Upper lobe of right lung (tissue), 1 donor: ENCODE results near the gene ILF3. TPM values are rescaled to one million over a fixed set of nuclear protein-coding genes. Genes with fewer than 3 reads are reported as not detected.
A peak's percentile ranks its signal among the peaks of the same experiment; 100 is the strongest.

ENCODE experiments used
- ATAC-seq: fragments of 200-7000 bp; cut with Tn5 transposase; one replicate; pipeline ENCODE4 v1.9.1; 2020; ENCODE audit warnings: mild to moderate bottlenecking, moderate library complexity
- DNase-seq: peaks from one replicate; pipeline ENCODE4 v3.0.0-alpha.2; 2020
- H3K27ac ChIP-seq: fragments of 200-600 bp; one replicate; pipeline ENCODE4 v1.8.0; 2022
- H3K27me3 ChIP-seq: fragments of 200-600 bp; one replicate; pipeline ENCODE4 v1.8.0; 2022; ENCODE audit warnings: mild to moderate bottlenecking
- H3K36me3 ChIP-seq: fragments of 200-600 bp; one replicate; pipeline ENCODE4 v1.8.0; 2022
- H3K4me1 ChIP-seq: fragments of 200-600 bp; one replicate; pipeline ENCODE4 v1.8.0; 2022
- H3K4me3 ChIP-seq: fragments of 200-600 bp; one replicate; pipeline ENCODE4 v1.8.0; 2022; ENCODE audit warnings: mild to moderate bottlenecking
- H3K9me3 ChIP-seq: fragments of 200-600 bp; one replicate; pipeline ENCODE4 v1.8.0; 2022
- intact Hi-C: fragments of 100-400 bp; cut with DNase I; formaldehyde crosslinking; loops from one replicate; pipeline ENCODE4 v1.11.0; 2022
- total RNA-seq: library from RNA; stranded (reverse); fragmentation: NEBNext Ultra II Directional; extraction: Animal tissue kit (Norgen Biotek cat#: 25700); gene quantifications from one replicate; pipeline ENCODE4 v1.2.1, GENCODE V29; 2021
- TF ChIP-seq, protein P1 (sequence below): fragments of 200-600 bp; IDR thresholded peaks from one replicate; pipeline ENCODE4 v1.8.0; 2022; ENCODE audit warnings: antibody characterized with exemption
- donor health status: DM: no; HTN: yes; CAD: no; lungs with severe emphysema.

Gene ILF3
- total RNA-seq, 1 donor from 2014 or later: 182 TPM

DNA sequence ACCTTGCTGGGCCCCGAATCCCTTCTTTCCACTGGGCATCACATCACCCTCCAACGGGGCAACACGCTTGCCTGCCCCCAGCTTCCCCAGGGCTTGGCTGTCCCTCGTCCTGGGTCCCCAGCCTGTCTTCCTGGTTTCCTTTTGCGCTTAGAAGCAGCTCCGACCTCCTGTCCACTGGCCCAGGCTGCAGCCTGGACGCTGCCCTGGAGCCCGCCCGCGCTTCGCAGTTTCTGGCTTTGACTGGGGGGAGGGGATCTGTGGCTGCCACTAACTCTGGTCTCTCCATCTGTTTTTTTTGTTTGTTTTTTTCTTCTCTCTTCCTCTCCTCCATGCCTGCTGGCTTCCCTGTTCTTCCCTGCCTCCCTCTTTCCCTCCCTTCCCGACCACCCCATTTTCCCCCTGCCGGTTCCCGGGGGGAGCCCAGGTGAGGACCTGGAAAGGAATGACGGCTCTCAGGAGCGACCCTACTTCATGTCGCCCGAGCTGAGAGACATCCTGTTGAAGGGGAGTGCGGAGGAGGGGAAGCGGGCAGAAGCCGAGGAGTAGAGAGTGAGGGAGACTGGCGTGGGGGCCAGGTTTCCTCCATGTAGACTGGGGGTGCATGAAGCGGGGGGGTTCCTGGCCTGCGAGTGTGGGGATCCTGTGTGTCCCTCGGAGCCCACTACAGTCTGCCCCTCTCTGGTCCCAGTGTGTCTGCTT, 11.5 kb upstream of the ILF3 start:
- no peaks in the 10 kb centered on the region for H3K27me3 ChIP-seq
- DNase-seq: no peak
- no peak overlapping the region for H3K4me3 ChIP-seq
- TF ChIP-seq, protein P1, sequence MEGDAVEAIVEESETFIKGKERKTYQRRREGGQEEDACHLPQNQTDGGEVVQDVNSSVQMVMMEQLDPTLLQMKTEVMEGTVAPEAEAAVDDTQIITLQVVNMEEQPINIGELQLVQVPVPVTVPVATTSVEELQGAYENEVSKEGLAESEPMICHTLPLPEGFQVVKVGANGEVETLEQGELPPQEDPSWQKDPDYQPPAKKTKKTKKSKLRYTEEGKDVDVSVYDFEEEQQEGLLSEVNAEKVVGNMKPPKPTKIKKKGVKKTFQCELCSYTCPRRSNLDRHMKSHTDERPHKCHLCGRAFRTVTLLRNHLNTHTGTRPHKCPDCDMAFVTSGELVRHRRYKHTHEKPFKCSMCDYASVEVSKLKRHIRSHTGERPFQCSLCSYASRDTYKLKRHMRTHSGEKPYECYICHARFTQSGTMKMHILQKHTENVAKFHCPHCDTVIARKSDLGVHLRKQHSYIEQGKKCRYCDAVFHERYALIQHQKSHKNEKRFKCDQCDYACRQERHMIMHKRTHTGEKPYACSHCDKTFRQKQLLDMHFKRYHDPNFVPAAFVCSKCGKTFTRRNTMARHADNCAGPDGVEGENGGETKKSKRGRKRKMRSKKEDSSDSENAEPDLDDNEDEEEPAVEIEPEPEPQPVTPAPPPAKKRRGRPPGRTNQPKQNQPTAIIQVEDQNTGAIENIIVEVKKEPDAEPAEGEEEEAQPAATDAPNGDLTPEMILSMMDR: no peak
- peaks cover 65% of the 10 kb centered on the region for H3K36me3 ChIP-seq
- intact Hi-C loops: no loop called here
- H3K27ac ChIP-seq: no peak overlapping the region
- H3K9me3 ChIP-seq: no peaks in the 10 kb centered on the region
- ATAC-seq: no peak
- H3K4me1 ChIP-seq: peaks cover 26% of the 10 kb centered on the region

GRCh38 chr19:10643172-10643967, 10.8 kb upstream of the ILF3 start:
- TF ChIP-seq, protein P1: no peak
- Histone ChIP-seq H3K27me3 (no peaks in the 10 kb centered on the region), H3K27ac (no peak overlapping the region), H3K9me3 (no peaks in the 10 kb centered on the region), H3K36me3 (peaks cover 58% of the 10 kb centered on the region), H3K4me1 (peaks cover 26% of the 10 kb centered on the region), H3K4me3 (no peak overlapping the region)
- DNase-seq (no peak), ATAC-seq (no peak)
- intact Hi-C loops: no loop called here

DNA sequence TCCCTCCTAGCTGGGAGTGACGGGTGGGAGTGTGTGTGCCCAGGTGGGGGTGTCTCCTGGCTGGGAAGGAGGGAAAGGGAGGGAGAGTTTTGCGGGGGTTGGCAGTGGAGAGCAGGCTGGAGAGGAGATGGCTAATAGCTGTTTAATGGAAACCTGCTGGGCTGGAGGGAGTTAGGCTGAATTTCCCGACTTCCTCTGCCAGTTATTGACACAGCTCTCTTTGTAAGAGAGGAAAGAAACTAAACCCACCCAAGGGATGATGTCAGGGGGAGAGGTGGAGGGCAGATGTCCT, 10.2 kb upstream of the ILF3 start:
- no peak overlapping the region for H3K4me3 ChIP-seq
- H3K36me3 ChIP-seq: peaks cover 52% of the 10 kb centered on the region
- peak overlapping the region; percentile 47 for H3K27ac ChIP-seq
- H3K27me3 ChIP-seq: no peaks in the 10 kb centered on the region
- intact Hi-C loops: loop anchor here (2.0 kb wide), 1 partner anchor 61 kb away; no protein-coding TSS in a partner anchor
- no peaks in the 10 kb centered on the region for H3K9me3 ChIP-seq
- peaks cover 26% of the 10 kb centered on the region for H3K4me1 ChIP-seq
- no peak for DNase-seq
- ATAC-seq: no peak
- TF ChIP-seq, protein P1: no peak

- no peak overlapping the region for H3K4me3 ChIP-seq
- TF ChIP-seq, protein P1: peak; percentile 84
- H3K9me3 ChIP-seq: no peaks in the 10 kb centered on the region
- H3K36me3 ChIP-seq: peaks cover 47% of the 10 kb centered on the region
- H3K4me1 ChIP-seq: peaks cover 21% of the 10 kb centered on the region
- H3K27ac ChIP-seq: peak overlapping the region; percentile 47
- DNase-seq (peak; percentile 93), ATAC-seq (peak; percentile 91)
- no peaks in the 10 kb centered on the region for H3K27me3 ChIP-seq
- intact Hi-C loops: loop anchor here (2.0 kb wide), 1 partner anchor 62 kb away; no protein-coding TSS in a partner anchor
Observed at GRCh38 chr19:10644260-10645007, 9.7 kb upstream of the ILF3 start.

DNA sequence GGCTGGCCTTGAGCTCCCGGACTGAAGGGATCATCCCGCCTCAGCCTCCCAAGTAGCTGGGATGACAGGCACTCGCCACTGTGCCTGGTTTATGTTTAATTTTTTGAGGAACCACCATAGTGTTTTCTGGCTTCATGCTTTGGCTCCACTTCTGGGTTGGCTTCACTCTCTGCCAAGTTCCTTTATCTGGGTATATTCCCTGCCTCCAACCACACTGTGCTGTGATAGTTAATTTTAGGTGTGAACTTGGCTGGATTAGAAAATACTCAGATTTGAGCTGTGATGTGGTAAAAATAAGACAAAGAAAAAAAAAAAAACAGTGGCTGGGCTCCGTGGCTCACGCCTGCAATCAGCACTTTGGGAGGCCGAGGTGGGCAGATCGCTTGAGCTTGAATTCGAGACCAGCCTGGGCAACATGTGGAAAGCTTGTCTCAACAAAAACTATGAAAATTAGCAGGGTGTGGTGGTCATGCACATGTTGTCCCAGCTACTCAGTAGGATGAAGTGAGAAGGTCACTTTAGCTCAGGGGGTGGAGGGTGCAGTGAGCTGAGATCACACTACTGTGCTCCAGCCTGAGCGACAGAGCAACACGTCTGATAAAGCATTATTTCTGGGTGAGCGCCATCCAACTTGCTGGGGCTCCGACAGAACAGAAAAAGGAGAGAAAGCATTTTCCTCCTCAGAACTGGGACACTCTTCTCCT, 7.5 kb upstream of the ILF3 start:
- intact Hi-C loops: no loop called here
- no peak overlapping the region for H3K4me3 ChIP-seq

More for the DNA sequence above, 7.5 kb upstream of the ILF3 start:
- H3K36me3 ChIP-seq: peaks cover 27% of the 10 kb centered on the region
- H3K27ac ChIP-seq: no peak overlapping the region
- no peaks in the 10 kb centered on the region for H3K27me3 ChIP-seq
- H3K4me1 ChIP-seq: peaks cover 15% of the 10 kb centered on the region
- ATAC-seq (no peak), DNase-seq (no peak)
- TF ChIP-seq, protein P1: no peak
- H3K9me3 ChIP-seq: no peaks in the 10 kb centered on the region
